HG02588 (cell line): ENCODE measurements around the gene TMEM168.
"Not testable (repeated sequence)": the region's sequence is repeated elsewhere in the genome, so short reads cannot be mapped to it uniquely, and the experiment has no call there.

Source experiments
- ATAC-seq: cut with Tn5 transposase; IDR thresholded peaks from one replicate; pipeline ENCODE4 v1.9.1; 2021; ENCODE audit warnings: mild to moderate bottlenecking, moderate library complexity; ENCODE audit not compliant: unreplicated experiment

Gene TMEM168

GRCh38 chr7:112789817-112790585 is at the start of gene TMEM168:
Gene TMEM168, minus strand, starts transcription at chr7:112790393. Its CDS starts 5,568 bp downstream, at chr7:112784825.
- ATAC-seq = peak; percentile 82

- ATAC-seq = not testable (repeated sequence)
These were observed 45.7 kb upstream of the TMEM168 start for GRCh38 chr7:112835928-112836327.

- no peak for ATAC-seq
These were observed 42.9 kb upstream of the TMEM168 start for GRCh38 chr7:112833082-112833481.

GRCh38 chr7:112830769-112831168 is 40.6 kb upstream of the TMEM168 start:
- no peak for ATAC-seq

GRCh38 chr7:112828696-112829095 is 38.5 kb upstream of the TMEM168 start:
- no peak for ATAC-seq

GRCh38 chr7:112821345-112821744 is 31.2 kb upstream of the TMEM168 start:
- no peak for ATAC-seq

GRCh38 chr7:112819536-112819935 is 29.3 kb upstream of the TMEM168 start:
- ATAC-seq = no peak

- ATAC-seq = no peak
These were observed 16.0 kb upstream of the TMEM168 start for GRCh38 chr7:112806156-112806555.

- no peak for ATAC-seq
These were observed 12.2 kb upstream of the TMEM168 start for GRCh38 chr7:112802406-112802805.

GRCh38 chr7:112800486-112800885 is 10.3 kb upstream of the TMEM168 start:
- no peak for ATAC-seq

GRCh38 chr7:112799448-112800120 is 9.4 kb upstream of the TMEM168 start:
- no peak for ATAC-seq

- no peak for ATAC-seq
These were observed 8.3 kb upstream of the TMEM168 start for GRCh38 chr7:112798274-112799159.

GRCh38 chr7:112796552-112796951 is 6.4 kb upstream of the TMEM168 start:
- not testable (repeated sequence) for ATAC-seq

- no peak for ATAC-seq
These were observed 2.2 kb upstream of the TMEM168 start for GRCh38 chr7:112792441-112792840.

GRCh38 chr7:112791465-112792168 is 1.4 kb upstream of the TMEM168 start:
- no peak for ATAC-seq

GRCh38 chr7:112790586-112791003 is 402 bp upstream of the TMEM168 start:
- ATAC-seq = peak; percentile 59

GRCh38 chr7:112789453-112789816 is 758 bp downstream of the TMEM168 start:
- no peak for ATAC-seq

- ATAC-seq = no peak
These were observed 1.3 kb downstream of the TMEM168 start for GRCh38 chr7:112788778-112789343.

GRCh38 chr7:112784603-112785002 is 5.6 kb downstream of the TMEM168 start:
- ATAC-seq = no peak

GRCh38 chr7:112782498-112782897 is 7.7 kb downstream of the TMEM168 start:
- ATAC-seq = peak; percentile 96
